Measurements from ENCODE around the gene MRPL46.
A peak's percentile ranks its signal among the peaks of the same experiment; 100 is the strongest.

DNA sequence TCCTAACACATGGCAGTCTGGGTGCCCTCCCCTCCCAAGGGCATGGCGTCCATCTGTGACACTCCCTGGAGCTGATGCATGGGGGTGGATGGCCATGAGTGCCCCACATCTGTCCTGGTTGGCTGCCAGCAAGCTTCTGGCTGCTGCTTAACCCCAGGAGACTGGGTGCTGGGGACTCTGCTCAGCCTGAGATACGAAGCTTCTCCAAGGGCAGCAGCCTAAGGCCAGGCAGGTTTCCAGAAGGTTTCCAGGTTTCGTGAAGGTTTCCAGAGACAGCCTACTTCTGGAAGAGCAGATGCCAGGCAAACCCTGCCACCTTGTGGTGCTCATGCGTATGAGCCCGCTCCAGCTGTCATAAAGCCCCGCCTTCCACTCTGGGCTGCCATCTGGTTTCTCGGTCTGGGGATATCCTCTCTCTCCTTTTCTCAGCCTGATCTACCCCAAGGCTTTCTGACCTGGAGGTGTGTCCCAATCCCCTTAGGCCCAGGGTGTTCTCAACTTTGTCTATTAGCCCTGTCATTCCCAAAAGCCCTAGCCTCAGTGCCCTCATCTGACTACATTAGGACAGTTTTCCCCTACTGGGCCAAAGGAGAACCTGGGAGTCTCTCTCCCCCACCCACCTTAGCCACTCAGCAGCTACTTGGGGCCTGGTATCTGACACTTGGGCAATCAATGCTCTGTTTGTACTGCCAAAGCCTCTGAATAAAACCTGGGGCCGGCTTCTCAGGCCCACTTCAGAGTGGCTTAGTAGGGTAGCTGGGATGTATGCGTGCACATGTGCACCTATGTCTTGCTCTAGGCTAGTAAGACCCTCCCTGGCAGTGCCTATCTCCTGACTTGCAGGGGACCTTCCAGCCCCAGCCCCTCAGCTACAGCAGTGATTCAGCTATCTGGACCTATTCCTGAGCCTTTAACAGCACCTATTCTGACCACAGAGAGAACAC, 12.0 kb downstream of the MRPL46 start:
- TF ChIP-seq HCFC1 (IDR thresholded peaks at IDR 0.05; ENCODE audit: low read depth, low read length) (no peak), FOXK2 (conservative IDR thresholded peaks at IDR 0.05 in 1 of 2, IDR thresholded peaks at IDR 0.05 in 1 of 2; ENCODE audit: low read depth in 2 of 2) (no peak), BMI1 (IDR thresholded peaks at IDR 0.05; ENCODE audit: low read length) (no peak), ZNF707 (CRISPR knock-in tag; conservative IDR thresholded peaks at IDR 0.05) (no peak), ZSCAN29 (IDR thresholded peaks at IDR 0.05) (no peak), CHD1 (IDR thresholded peaks at IDR 0.05; ENCODE audit: low read length) (no peak), POLR2AphosphoS5 (IDR thresholded peaks at IDR 0.05; ENCODE audit: control insufficient read depth, insufficient read depth, low read depth, low read length) (no peak), DPF2 (IDR thresholded peaks at IDR 0.05) (no peak), ZNF121 (CRISPR knock-in tag; conservative IDR thresholded peaks at IDR 0.05) (no peak)
- TF ChIP-seq, protein P1, sequence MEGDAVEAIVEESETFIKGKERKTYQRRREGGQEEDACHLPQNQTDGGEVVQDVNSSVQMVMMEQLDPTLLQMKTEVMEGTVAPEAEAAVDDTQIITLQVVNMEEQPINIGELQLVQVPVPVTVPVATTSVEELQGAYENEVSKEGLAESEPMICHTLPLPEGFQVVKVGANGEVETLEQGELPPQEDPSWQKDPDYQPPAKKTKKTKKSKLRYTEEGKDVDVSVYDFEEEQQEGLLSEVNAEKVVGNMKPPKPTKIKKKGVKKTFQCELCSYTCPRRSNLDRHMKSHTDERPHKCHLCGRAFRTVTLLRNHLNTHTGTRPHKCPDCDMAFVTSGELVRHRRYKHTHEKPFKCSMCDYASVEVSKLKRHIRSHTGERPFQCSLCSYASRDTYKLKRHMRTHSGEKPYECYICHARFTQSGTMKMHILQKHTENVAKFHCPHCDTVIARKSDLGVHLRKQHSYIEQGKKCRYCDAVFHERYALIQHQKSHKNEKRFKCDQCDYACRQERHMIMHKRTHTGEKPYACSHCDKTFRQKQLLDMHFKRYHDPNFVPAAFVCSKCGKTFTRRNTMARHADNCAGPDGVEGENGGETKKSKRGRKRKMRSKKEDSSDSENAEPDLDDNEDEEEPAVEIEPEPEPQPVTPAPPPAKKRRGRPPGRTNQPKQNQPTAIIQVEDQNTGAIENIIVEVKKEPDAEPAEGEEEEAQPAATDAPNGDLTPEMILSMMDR (IDR thresholded peaks at IDR 0.05 in 2 of 3, conservative IDR thresholded peaks at IDR 0.05 in 1 of 3; ENCODE audit: insufficient read depth in 2 of 3, low read depth in 1 of 3, low read length in 3 of 3), result peak; percentile 69 to 74 (median 73)
- TF ChIP-seq, protein P2, sequence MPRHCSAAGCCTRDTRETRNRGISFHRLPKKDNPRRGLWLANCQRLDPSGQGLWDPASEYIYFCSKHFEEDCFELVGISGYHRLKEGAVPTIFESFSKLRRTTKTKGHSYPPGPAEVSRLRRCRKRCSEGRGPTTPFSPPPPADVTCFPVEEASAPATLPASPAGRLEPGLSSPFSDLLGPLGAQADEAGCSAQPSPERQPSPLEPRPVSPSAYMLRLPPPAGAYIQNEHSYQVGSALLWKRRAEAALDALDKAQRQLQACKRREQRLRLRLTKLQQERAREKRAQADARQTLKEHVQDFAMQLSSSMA (CRISPR knock-in tag; IDR thresholded peaks at IDR 0.05), result no peak
- TF ChIP-seq, protein P3, sequence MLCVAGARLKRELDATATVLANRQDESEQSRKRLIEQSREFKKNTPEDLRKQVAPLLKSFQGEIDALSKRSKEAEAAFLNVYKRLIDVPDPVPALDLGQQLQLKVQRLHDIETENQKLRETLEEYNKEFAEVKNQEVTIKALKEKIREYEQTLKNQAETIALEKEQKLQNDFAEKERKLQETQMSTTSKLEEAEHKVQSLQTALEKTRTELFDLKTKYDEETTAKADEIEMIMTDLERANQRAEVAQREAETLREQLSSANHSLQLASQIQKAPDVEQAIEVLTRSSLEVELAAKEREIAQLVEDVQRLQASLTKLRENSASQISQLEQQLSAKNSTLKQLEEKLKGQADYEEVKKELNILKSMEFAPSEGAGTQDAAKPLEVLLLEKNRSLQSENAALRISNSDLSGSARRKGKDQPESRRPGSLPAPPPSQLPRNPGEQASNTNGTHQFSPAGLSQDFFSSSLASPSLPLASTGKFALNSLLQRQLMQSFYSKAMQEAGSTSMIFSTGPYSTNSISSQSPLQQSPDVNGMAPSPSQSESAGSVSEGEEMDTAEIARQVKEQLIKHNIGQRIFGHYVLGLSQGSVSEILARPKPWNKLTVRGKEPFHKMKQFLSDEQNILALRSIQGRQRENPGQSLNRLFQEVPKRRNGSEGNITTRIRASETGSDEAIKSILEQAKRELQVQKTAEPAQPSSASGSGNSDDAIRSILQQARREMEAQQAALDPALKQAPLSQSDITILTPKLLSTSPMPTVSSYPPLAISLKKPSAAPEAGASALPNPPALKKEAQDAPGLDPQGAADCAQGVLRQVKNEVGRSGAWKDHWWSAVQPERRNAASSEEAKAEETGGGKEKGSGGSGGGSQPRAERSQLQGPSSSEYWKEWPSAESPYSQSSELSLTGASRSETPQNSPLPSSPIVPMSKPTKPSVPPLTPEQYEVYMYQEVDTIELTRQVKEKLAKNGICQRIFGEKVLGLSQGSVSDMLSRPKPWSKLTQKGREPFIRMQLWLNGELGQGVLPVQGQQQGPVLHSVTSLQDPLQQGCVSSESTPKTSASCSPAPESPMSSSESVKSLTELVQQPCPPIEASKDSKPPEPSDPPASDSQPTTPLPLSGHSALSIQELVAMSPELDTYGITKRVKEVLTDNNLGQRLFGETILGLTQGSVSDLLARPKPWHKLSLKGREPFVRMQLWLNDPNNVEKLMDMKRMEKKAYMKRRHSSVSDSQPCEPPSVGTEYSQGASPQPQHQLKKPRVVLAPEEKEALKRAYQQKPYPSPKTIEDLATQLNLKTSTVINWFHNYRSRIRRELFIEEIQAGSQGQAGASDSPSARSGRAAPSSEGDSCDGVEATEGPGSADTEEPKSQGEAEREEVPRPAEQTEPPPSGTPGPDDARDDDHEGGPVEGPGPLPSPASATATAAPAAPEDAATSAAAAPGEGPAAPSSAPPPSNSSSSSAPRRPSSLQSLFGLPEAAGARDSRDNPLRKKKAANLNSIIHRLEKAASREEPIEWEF (CRISPR knock-in tag; IDR thresholded peaks at IDR 0.05), result no peak
- TF ChIP-seq, protein P4, sequence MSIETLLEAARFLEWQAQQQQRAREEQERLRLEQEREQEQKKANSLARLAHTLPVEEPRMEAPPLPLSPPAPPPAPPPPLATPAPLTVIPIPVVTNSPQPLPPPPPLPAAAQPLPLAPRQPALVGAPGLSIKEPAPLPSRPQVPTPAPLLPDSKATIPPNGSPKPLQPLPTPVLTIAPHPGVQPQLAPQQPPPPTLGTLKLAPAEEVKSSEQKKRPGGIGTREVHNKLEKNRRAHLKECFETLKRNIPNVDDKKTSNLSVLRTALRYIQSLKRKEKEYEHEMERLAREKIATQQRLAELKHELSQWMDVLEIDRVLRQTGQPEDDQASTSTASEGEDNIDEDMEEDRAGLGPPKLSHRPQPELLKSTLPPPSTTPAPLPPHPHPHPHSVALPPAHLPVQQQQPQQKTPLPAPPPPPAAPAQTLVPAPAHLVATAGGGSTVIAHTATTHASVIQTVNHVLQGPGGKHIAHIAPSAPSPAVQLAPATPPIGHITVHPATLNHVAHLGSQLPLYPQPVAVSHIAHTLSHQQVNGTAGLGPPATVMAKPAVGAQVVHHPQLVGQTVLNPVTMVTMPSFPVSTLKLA (conservative IDR thresholded peaks at IDR 0.05), result no peak
- TF ChIP-seq, protein P5, sequence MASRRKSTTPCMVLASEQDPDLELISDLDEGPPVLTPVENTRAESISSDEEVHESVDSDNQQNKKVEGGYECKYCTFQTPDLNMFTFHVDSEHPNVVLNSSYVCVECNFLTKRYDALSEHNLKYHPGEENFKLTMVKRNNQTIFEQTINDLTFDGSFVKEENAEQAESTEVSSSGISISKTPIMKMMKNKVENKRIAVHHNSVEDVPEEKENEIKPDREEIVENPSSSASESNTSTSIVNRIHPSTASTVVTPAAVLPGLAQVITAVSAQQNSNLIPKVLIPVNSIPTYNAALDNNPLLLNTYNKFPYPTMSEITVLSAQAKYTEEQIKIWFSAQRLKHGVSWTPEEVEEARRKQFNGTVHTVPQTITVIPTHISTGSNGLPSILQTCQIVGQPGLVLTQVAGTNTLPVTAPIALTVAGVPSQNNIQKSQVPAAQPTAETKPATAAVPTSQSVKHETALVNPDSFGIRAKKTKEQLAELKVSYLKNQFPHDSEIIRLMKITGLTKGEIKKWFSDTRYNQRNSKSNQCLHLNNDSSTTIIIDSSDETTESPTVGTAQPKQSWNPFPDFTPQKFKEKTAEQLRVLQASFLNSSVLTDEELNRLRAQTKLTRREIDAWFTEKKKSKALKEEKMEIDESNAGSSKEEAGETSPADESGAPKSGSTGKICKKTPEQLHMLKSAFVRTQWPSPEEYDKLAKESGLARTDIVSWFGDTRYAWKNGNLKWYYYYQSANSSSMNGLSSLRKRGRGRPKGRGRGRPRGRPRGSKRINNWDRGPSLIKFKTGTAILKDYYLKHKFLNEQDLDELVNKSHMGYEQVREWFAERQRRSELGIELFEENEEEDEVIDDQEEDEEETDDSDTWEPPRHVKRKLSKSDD (conservative IDR thresholded peaks at IDR 0.05; ENCODE audit: low read length), result no peak

Data from K562 (cell line).